ENCODE results near the gene SOX15. TPM values are rescaled to one million over a fixed set of nuclear protein-coding genes. Genes with fewer than 3 reads are reported as not detected.

Gene SOX15
- total RNA-seq, 2 donors from 2014 or later = not detected

DNA sequence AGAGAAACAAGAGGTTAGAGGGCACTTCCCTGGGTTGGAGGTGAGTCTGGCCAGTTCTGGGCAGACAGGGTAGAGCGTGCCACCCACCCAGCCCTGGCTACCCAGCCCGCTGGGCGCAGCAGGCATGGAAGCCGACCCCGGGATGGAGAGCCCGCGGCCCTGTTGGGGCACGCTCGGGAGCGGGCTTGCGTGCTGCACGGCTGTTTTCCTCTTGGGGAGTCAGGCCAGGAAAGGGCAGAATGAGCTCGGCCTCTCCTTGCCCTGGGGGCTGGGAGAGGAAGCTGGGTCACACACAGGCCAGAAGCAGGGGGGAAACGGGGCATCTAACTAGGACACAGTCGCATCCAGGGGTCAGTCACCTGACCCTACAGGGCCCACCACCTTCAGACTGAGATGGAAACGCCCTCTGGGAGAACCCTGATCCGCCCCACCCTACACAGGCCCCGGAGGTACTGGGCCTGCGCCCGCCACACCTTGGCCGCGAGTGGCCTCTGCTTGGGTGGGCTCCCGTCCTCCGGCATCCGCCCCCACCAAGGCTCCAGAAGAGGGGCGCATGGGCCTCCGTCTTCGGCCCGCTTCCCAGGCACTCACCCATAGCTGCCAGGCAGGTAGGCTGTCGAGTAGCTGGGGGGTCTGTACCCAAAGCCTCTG is 1.2 kb downstream of the SOX15 start:
- ATAC-seq (no peak), DNase-seq (no peak)
- H3K36me3 ChIP-seq (replicated peaks in 1 of 2; ENCODE audit: insufficient read depth in 1 of 2, low read depth in 2 of 2) = peaks cover 20 to 21% of the 10 kb centered on the region in 2 donors
- intact Hi-C loops (cut with DNase I) = no loop called here
- no peaks in the 10 kb centered on the region for H3K9me3 ChIP-seq
- H3K27ac ChIP-seq = peak overlapping the region in 1 of 4 donors; percentile 27
- H3K4me3 ChIP-seq = no peak overlapping the region
- TF ChIP-seq, protein P1, sequence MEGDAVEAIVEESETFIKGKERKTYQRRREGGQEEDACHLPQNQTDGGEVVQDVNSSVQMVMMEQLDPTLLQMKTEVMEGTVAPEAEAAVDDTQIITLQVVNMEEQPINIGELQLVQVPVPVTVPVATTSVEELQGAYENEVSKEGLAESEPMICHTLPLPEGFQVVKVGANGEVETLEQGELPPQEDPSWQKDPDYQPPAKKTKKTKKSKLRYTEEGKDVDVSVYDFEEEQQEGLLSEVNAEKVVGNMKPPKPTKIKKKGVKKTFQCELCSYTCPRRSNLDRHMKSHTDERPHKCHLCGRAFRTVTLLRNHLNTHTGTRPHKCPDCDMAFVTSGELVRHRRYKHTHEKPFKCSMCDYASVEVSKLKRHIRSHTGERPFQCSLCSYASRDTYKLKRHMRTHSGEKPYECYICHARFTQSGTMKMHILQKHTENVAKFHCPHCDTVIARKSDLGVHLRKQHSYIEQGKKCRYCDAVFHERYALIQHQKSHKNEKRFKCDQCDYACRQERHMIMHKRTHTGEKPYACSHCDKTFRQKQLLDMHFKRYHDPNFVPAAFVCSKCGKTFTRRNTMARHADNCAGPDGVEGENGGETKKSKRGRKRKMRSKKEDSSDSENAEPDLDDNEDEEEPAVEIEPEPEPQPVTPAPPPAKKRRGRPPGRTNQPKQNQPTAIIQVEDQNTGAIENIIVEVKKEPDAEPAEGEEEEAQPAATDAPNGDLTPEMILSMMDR (IDR thresholded peaks at IDR 0.05) = no peak
- no peak for TF ChIP-seq POLR2A (IDR thresholded peaks at IDR 0.05)
- no peaks in the 10 kb centered on the region for H3K27me3 ChIP-seq
- H3K4me1 ChIP-seq = peaks cover 28% of the 10 kb centered on the region
- WGBS, 2 donors = 79 to 94% methylated on average over 15 to 26 of the region's 30 CpGs

DNA sequence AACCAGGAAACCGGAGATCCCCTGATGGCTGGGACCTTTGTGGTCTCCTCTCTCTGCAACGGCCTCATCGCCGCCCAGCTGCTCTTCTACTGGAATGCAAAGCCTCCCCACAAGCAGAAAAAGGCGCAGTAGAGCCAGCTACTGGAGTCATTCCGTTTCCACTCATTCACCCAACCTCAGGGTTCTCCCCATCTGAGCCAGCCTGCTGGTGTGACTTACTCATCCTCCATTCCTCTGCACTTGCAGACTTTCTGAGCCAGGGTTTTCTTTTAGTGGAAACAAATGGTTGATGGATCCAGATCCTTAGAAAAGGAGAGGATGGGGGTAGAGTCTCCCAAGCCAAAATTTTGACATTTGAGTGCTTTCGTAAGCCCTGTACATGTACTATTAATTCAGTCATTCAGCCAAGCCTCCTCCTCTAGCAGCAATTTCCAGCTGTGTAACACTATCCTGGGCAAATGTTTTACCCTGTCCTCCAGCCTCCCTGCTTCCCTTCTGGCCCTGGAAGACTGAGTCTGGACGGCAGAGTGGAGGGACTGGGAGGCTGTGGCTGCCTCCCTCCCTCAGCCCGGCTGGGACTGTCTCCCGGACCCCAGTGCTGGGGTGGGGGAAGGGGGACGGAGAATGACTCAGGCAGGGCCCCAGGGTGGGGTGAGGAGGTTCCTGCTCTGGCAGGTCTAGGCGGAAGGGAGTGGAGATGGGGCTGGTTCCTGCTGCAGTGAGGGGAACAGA is 2.3 kb downstream of the SOX15 start:
- DNase-seq = no peak
- Histone ChIP-seq H3K27ac (no peak overlapping the region), H3K4me1 (peaks cover 37% of the 10 kb centered on the region), H3K27me3 (no peaks in the 10 kb centered on the region), H3K4me3 (no peak overlapping the region), H3K36me3 (replicated peaks in 1 of 2; ENCODE audit: insufficient read depth in 1 of 2, low read depth in 2 of 2) (peaks cover 11 to 12% of the 10 kb centered on the region in 2 donors), H3K9me3 (no peaks in the 10 kb centered on the region)
- intact Hi-C loops (cut with DNase I) = no loop called here
- no peak for TF ChIP-seq POLR2A (IDR thresholded peaks at IDR 0.05)
- TF ChIP-seq, protein P1 (IDR thresholded peaks at IDR 0.05) = no peak
- ATAC-seq = no peak
- WGBS, 2 donors = 73 to 79% methylated on average over 10 to 12 of the region's 12 CpGs

DNA sequence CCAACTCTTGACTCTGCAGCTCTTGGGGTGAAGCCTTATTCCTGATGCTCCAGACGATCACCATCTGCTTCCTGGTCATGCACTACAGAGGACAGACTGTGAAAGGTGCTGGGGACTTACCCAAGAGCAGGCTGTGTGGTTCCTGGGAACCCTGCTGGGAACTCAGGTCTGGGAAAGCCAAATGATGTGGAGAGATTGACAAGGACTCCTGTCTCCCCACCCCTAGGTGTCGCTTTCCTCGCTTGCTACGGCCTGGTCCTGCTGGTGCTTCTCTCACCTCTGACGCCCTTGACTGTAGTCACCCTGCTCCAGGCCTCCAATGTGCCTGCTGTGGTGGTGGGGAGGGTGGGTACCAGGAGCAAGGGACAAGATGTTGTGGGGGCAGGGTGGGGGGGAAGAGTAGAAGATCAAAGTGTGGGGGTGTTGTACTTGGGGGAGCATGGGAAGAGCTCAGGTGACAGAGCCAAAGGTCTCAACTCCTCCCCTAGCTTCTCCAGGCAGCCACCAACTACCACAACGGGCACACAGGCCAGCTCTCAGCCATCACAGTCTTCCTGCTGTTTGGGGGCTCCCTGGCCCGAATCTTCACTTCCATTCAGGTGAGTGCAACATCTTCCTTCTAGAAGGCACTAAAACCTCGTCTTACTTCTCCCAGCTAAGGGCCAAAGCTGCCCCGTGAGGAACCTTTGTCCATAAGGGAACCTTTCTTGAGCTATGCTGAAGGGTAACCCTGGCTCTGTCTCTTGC is 3.0 kb downstream of the SOX15 start:
- Histone ChIP-seq H3K27ac (no peak overlapping the region), H3K27me3 (no peaks in the 10 kb centered on the region), H3K36me3 (replicated peaks in 1 of 2; ENCODE audit: insufficient read depth in 1 of 2, low read depth in 2 of 2) (peaks cover 5% of the 10 kb centered on the region in 2 donors), H3K4me3 (no peak overlapping the region), H3K4me1 (peaks cover 43% of the 10 kb centered on the region), H3K9me3 (no peaks in the 10 kb centered on the region)
- peak in 2 of 4 donors; percentile 46 to 49 for DNase-seq
- no peak for TF ChIP-seq POLR2A (IDR thresholded peaks at IDR 0.05)
- TF ChIP-seq, protein P1 (IDR thresholded peaks at IDR 0.05) = peak in 5 of 7 experiments; percentile 11 to 39 (median 26)
- no peak for ATAC-seq
- intact Hi-C loops (cut with DNase I) = no loop called here
- 61 to 70% methylated on average over 5 to 9 of the region's 9 CpGs for WGBS, 2 donors

DNA sequence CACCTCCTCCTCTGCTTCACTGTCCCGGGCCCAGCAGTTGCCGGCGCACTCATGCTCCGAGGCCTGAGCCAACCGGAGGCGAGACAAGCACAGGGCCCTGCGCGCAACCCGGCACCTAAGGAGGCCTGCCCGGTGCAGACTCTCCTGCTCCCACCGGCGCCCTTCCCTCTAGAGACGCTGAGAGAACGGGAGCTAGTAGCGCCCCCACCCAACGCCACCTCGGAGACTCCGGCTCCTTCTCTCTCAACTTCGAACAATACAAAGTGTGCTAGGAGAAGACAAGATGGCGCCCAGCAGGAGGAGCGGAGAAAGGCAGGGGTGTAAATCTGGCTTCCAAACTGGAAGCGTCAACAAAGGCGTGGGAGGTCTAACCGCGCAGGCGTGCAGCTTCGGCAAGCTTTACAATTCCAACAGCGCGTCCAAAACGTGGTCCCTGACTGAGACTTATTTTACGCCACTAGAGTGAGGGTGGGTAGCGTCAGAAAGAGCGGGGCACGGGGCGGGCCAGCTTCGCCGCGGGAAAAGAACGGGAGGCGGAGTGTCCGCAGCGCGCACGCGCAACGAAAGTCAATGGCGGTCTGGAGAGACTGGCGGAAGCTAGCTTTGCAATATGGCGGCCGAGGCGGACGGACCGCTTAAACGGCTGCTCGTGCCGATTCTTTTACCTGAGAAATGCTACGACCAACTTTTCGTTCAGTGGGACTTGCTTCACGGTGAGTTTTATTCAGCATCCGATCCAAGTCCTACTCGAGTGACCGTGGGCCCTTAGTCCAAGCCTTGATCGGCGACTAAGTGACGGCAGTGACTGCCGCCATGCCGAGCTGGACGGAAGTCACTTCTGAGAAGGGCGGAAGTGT is 6.4 kb downstream of the SOX15 start, which contains the start of gene MPDU1:
TSS of gene MPDU1 (plus strand) at position 600 of the 857 bp plus-strand sequence. CDS start at position 611, 11 bp downstream.
- WGBS, 2 donors = 14 to 20% methylated on average over 47 to 69 of the region's 69 CpGs
- Histone ChIP-seq H3K4me3 (peak within 1 kb of the TSS; percentile 17 to 71), H3K4me1 (peaks cover 49% of the 10 kb centered on the region), H3K9me3 (no peaks in the 10 kb centered on the region), H3K27ac (peak within 1 kb of the TSS; percentile 84 to 96 (median 94)), H3K36me3 (replicated peaks in 1 of 2; ENCODE audit: insufficient read depth in 1 of 2, low read depth in 2 of 2) (peaks cover 0 to 5% of the 10 kb centered on the region in 2 donors), H3K27me3 (no peaks in the 10 kb centered on the region)
- intact Hi-C loops (cut with DNase I) = no loop called here
- DNase-seq (peak; percentile 96 to 97 (median 96)), ATAC-seq (peak; percentile 93)
- TF ChIP-seq, protein P1 (IDR thresholded peaks at IDR 0.05) = peak in 2 of 7 experiments; percentile 9 to 23
- peak; percentile 65 to 93 (median 89) for TF ChIP-seq POLR2A (IDR thresholded peaks at IDR 0.05)

All from body of pancreas (tissue), 4 donors.